Sigmoid colon (tissue), 7 donors: Measurements from ENCODE around the gene ROPN1. TPM values are rescaled to one million over a fixed set of nuclear protein-coding genes. Genes with fewer than 3 reads are reported as not detected.
A peak's percentile ranks its signal among the peaks of the same experiment; 100 is the strongest.

Experiments
- DNase-seq: peaks from one replicate; pipeline ENCODE4 v3.0.0-alpha.2; 2019
- H3K27ac ChIP-seq, 4 donors: fragments of 200-600 bp; sonication (generic); one replicate each; pipeline ENCODE4 v1.5.1; 2016 to 2019; ENCODE audit warnings: mild to moderate bottlenecking in 1 of 4
- H3K27me3 ChIP-seq, 3 donors: fragments of 200-600 bp; sonication (generic); one replicate each; pipeline ENCODE4 v1.5.1; 2019; ENCODE audit warnings: mild to moderate bottlenecking in 1 of 3
- H3K36me3 ChIP-seq, 4 donors: fragments of 200-600 bp; sonication (generic); one replicate each; pipeline ENCODE4 v1.5.1; 2016 to 2019
- H3K4me1 ChIP-seq, 4 donors: fragments of 200-600 bp; sonication (generic); one replicate each; pipeline ENCODE4 v1.5.1; 2017 to 2019
- H3K4me3 ChIP-seq, 4 donors: fragments of 200-600 bp; sonication (generic); one replicate each; pipeline ENCODE4 v1.5.1; 2017 to 2019; ENCODE audit warnings: mild to moderate bottlenecking in 2 of 4, moderate library complexity in 1 of 4
- H3K9me3 ChIP-seq, 4 donors: fragments of 200-600 bp in 3 of 4; sonication (generic) in 3 of 4; one replicate each; pipeline versions ENCODE4 v1.5.1 to v1.6.1; 2013 to 2019
- EP300 ChIP-seq, 4 donors: sonication (generic); formaldehyde crosslinking; IDR thresholded peaks; one replicate each; pipeline ENCODE4 v1.6.1; 2017; ENCODE audit warnings: antibody characterized with exemption in 4 of 4
- POLR2A ChIP-seq, 2 donors: fragments of 450-650 bp; IDR thresholded peaks; one replicate each; pipeline ENCODE4 v1.6.1; 2016; ENCODE audit warnings: antibody characterized with exemption in 2 of 2, mild to moderate bottlenecking in 2 of 2, moderate library complexity in 2 of 2
- POLR2AphosphoS5 ChIP-seq, 4 donors: sonication (generic); formaldehyde crosslinking; IDR thresholded peaks; one replicate each; pipeline ENCODE4 v1.6.1; 2017; ENCODE audit warnings: antibody characterized with exemption in 4 of 4
- WGBS, 2 donors: extraction: QIAGEN DNeasy Blood & Tissue Kit; methylation state at CpG; one replicate each; pipeline ENCODE4 v1.1.7; 2013; 5-methylcytosine and 5-hydroxymethylcytosine counted together
- intact Hi-C: fragments of 100-400 bp; cut with DNase I; formaldehyde crosslinking; loops from one replicate; pipeline ENCODE4 v1.15.1; 2023
- polyA plus RNA-seq, 3 donors: library from polyadenylated mRNA; stranded (reverse); fragments of 200-250 nt; gene quantifications; one replicate each; pipeline ENCODE4 v1.2.3, GENCODE V29; 2013
- total RNA-seq, 4 donors: library from RNA; depleted of rRNA; stranded (reverse); fragments of >200 nt; gene quantifications; one replicate each; pipeline ENCODE4 v1.1.0, GENCODE V29; 2016
- TF ChIP-seq, protein P1 (sequence below), 4 experiments: fragments of 450-650 bp in 3 of 4; fragments of 200-600 bp in 1 of 4; IDR thresholded peaks; one replicate each; pipeline ENCODE4 v1.5.1; 2016 to 2019; ENCODE audit warnings: antibody characterized with exemption in 4 of 4, mild to moderate bottlenecking in 3 of 4, moderate library complexity in 2 of 4
- donor health status: healthy with polysubstance abuse.
- donor health status: Bipolar disorder and iron deficiency.
- donor health status: healthy.

Gene ROPN1
- total and polyA plus RNA-seq, 7 donors = 0.44 to 1.8 (median 1.2) TPM; not detected in 4

DNA sequence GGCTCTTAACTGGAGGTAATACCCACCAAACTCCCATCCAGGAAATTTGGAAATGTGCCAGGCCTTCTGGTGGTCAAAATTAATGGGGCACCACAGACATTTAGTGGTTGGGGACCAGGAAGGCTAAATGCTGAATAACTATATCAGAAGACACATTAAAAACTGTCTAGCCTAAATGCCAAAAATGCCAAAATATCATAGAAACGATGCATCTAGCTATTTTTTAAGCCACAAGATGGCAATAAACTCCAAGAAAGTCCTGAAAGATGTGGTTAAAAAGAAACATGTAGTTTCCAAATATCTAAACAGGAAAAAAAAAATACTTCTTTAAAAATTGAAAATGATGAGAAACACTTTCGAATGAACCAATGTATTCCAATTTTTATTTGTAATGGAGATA, 50.8 kb downstream of the ROPN1 start:
- WGBS, 2 donors = 52 to 65% methylated on average over 2 of the region's 2 CpGs

DNA sequence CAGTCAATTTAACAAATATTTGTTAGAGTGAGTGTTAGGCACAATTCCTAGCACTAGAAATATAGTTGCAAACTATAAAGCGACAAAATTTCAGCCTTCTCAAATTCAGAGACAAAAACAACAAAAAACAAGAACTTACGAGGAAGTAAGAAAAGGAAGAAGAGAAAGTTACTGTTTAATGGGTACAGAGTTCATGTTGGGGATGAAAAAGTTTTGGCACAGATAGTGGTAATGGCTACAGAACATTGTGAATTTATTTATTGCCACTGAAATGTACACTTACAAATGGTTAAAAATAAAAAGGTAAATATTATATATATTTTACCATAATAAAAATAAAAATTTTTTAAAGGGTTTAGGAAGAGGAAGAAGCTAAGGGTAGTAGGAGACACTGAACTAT, 52.2 kb downstream of the ROPN1 start:
- Histone ChIP-seq H3K4me3 (no peak overlapping the region), H3K36me3 (peaks cover 0 to 16% (median 5%) of the 10 kb centered on the region in 4 donors), H3K4me1 (no peaks in the 10 kb centered on the region), H3K27me3 (no peaks in the 10 kb centered on the region), H3K9me3 (no peaks in the 10 kb centered on the region), H3K27ac (no peak overlapping the region)
- TF ChIP-seq POLR2AphosphoS5 (IDR thresholded peaks at IDR 0.05) = no peak
- TF ChIP-seq POLR2A (IDR thresholded peaks at IDR 0.05) = no peak
- TF ChIP-seq, protein P1, sequence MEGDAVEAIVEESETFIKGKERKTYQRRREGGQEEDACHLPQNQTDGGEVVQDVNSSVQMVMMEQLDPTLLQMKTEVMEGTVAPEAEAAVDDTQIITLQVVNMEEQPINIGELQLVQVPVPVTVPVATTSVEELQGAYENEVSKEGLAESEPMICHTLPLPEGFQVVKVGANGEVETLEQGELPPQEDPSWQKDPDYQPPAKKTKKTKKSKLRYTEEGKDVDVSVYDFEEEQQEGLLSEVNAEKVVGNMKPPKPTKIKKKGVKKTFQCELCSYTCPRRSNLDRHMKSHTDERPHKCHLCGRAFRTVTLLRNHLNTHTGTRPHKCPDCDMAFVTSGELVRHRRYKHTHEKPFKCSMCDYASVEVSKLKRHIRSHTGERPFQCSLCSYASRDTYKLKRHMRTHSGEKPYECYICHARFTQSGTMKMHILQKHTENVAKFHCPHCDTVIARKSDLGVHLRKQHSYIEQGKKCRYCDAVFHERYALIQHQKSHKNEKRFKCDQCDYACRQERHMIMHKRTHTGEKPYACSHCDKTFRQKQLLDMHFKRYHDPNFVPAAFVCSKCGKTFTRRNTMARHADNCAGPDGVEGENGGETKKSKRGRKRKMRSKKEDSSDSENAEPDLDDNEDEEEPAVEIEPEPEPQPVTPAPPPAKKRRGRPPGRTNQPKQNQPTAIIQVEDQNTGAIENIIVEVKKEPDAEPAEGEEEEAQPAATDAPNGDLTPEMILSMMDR (IDR thresholded peaks at IDR 0.05) = no peak
- TF ChIP-seq EP300 (IDR thresholded peaks at IDR 0.05) = no peak
- intact Hi-C loops = no loop called here
- 25 to 75% methylated on average over 2 of the region's 2 CpGs for WGBS, 2 donors
- DNase-seq = no peak

More for the DNA sequence above, 50.8 kb downstream of the ROPN1 start:
- Histone ChIP-seq H3K4me3 (no peak overlapping the region), H3K4me1 (no peaks in the 10 kb centered on the region), H3K9me3 (no peaks in the 10 kb centered on the region), H3K27me3 (no peaks in the 10 kb centered on the region), H3K27ac (no peak overlapping the region), H3K36me3 (peaks cover 0 to 16% (median 5%) of the 10 kb centered on the region in 4 donors)
- no peak for DNase-seq
- TF ChIP-seq, protein P1 (IDR thresholded peaks at IDR 0.05) = peak in 1 of 4 experiments; percentile 22
- TF ChIP-seq POLR2AphosphoS5 (IDR thresholded peaks at IDR 0.05) (no peak), EP300 (IDR thresholded peaks at IDR 0.05) (no peak)
- intact Hi-C loops = no loop called here

DNA sequence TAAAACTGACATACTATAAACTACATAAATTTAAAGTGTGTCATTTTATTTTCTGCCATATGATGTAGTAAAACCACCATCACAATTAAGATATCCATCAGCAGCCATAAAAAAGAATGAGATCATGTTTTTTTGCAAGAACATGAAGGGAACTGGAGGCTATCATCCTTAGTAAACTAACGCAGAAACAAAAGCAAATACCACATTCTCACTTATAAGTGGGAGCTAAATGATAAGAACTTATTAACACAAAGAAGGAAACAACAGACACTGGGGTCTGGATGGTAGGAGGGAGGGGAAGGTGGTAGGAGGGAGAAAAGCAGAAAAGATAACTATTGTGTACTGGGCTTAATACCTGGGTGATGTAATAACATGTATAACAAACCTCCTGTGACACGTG, 55.5 kb downstream of the ROPN1 start:
- WGBS, 2 donors = 21 to 67% methylated on average over 2 of the region's 2 CpGs
- no peak for DNase-seq

DNA sequence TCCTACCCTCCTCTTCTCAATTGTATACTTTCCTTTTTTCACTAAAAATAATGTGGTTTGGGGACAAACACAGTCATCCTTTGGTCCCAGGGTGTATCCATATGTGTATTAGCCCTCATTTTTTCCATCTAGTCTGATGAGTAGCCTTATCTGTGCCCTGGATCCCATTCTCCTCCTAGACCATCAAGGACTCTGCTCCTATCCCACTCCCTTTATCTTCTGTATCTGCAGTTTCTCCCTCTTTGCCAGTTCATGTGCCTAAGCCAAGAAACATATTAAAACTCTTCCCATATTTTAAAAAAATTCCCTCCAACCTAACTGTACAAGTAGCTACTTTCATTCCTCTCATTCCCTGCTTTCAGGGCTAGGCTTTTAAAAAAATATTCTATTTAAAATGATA, 56.1 kb downstream of the ROPN1 start:
- no peak for TF ChIP-seq POLR2AphosphoS5 (IDR thresholded peaks at IDR 0.05)
- no peak for TF ChIP-seq POLR2A (IDR thresholded peaks at IDR 0.05)
- TF ChIP-seq, protein P1 (IDR thresholded peaks at IDR 0.05) = no peak
- TF ChIP-seq EP300 (IDR thresholded peaks at IDR 0.05) = no peak
- intact Hi-C loops = no loop called here
- no peak for DNase-seq
- no peaks in the 10 kb centered on the region for H3K4me1 ChIP-seq
- no peak overlapping the region for H3K27ac ChIP-seq
- no peak overlapping the region for H3K4me3 ChIP-seq
- no peaks in the 10 kb centered on the region for H3K27me3 ChIP-seq
- H3K9me3 ChIP-seq = no peaks in the 10 kb centered on the region
- H3K36me3 ChIP-seq = peaks cover 0 to 27% (median under 1%) of the 10 kb centered on the region in 4 donors

More for the DNA sequence above, 55.5 kb downstream of the ROPN1 start:
- Histone ChIP-seq H3K9me3 (no peaks in the 10 kb centered on the region), H3K27ac (no peak overlapping the region), H3K36me3 (peaks cover 0 to 21% (median 0%) of the 10 kb centered on the region in 4 donors), H3K4me3 (no peak overlapping the region), H3K27me3 (no peaks in the 10 kb centered on the region), H3K4me1 (no peaks in the 10 kb centered on the region)
- intact Hi-C loops = no loop called here
- TF ChIP-seq, protein P1 (IDR thresholded peaks at IDR 0.05) = no peak
- TF ChIP-seq POLR2A (IDR thresholded peaks at IDR 0.05) (no peak), EP300 (IDR thresholded peaks at IDR 0.05) (no peak), POLR2AphosphoS5 (IDR thresholded peaks at IDR 0.05) (no peak)

- intact Hi-C loops = no loop called here
- H3K36me3 ChIP-seq = peaks cover 0 to 36% (median 3%) of the 10 kb centered on the region in 4 donors
- no peaks in the 10 kb centered on the region for H3K9me3 ChIP-seq
- 69 to 80% methylated on average over 2 of the region's 2 CpGs for WGBS, 2 donors
- no peak overlapping the region for H3K27ac ChIP-seq
- no peaks in the 10 kb centered on the region for H3K27me3 ChIP-seq
- H3K4me1 ChIP-seq = no peaks in the 10 kb centered on the region
- H3K4me3 ChIP-seq = no peak overlapping the region
- no peak for DNase-seq
- TF ChIP-seq POLR2A (IDR thresholded peaks at IDR 0.05) = no peak
Observed at GRCh38 chr3:123934250-123934649, 57.7 kb downstream of the ROPN1 start.
